HL-60/S4 treated with phorbol 12-myristate 13-acetate at 8.2 ng/mL for 4 days and 3 days (cell line): ENCODE data around the gene SCAPER.
"Not testable (repeated sequence)": the region's sequence is repeated elsewhere in the genome, so short reads cannot be mapped to it uniquely, and the experiment has no call there.

Source experiments
- in situ Hi-C: fragments of 300-500 bp; cut with MboI; formaldehyde crosslinking; loops from 2 replicates; pipeline ENCODE4 v1.15.0; 2022; ENCODE audit warnings: low sequenced_read_pairs

Gene SCAPER

DNA sequence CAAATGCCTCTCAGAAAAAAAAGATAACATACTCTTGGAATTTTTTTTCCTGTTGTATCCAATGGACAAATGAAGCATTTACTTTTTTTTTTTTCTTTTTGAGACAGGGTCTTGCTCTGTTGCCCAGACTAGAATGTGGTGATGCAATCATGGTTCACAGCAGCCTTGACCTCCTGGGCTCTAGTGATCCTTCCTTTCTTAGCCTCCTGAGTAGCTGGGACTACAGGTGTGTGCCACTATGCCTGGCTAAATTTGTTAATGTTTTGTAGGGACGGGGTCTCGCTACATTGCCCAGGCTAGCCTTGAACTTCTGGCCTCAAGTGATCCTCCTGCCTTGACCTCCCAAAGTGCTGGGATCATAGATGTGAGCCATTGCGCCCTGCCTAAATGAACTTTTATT lies 401.3 kb downstream of the SCAPER start:
- in situ Hi-C loops = no loop called here

DNA sequence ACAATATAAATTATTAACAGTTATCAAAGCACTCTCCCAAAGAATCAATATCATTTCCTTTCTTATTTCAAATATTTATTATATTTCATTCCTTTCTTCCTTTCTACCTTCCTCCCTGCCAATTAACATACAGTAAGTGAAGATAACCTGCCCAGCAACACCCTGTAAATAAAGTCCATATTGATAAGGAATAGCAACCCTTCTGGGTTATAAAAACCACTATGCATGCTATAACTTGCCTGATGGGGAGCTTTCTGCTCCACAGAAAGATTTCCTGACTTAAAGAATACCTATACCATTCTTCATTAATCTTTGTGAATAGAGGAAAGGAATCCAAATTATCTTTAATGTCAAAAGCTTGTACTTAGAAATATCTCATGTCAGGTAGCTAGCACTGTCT lies 402.0 kb downstream of the SCAPER start:
- in situ Hi-C loops = no loop called here

DNA sequence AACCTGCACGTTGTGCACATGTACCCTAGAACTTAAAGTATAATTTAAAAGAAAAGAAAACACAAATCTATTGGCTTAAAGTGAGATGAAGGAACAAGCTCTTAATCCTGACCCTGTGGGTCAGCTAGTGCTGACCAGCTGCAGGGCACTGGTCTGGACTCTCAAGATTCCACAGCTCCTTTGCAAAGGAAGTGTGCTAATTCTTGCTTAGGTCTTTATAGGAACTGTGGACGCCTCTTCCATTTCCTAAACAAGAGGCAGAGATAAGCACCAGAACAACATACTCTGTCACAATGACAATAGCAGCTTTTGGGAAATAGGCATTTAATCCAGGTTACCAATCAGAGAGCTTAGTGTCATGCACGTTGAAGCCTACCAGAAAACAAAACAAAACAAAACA lies 402.5 kb downstream of the SCAPER start:
- in situ Hi-C loops = no loop called here

DNA sequence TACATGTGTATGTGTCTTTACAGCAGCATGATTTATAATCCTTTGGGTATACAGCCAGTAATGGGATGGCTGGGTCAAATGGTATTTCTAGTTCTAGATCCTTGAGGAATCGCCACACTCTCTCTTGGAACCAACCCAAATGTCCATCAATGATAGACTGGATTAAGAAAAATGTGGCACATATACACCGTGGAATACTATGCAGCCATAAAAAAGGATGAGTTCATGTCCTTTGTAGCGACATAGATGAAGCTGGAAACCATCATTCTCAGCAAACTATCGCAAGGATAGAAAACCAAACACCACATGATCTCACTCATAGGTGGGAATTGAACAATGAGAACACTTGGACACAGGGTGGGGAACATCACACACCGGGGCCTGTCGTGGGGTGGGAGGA lies 403.0 kb downstream of the SCAPER start:
- in situ Hi-C loops = not testable (repeated sequence)

DNA sequence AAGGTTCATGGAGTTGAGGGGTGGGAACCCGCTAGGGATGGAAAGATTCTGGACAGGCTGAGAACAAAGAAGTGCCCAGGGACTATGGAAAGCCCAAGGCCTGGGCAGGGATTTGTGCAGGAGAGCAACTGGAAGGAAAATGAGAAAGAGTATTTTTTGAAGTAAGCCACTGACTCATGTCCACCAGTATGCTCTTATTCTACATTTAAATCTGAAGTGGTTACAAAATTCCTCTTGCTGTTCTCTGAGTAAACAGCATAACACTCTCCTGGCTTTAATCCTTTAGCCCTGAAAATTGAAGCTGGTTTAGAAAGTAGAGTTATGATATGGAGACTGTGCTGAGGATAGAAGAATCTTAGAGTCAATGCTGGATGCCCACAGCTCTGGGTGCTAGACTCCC lies 403.4 kb downstream of the SCAPER start:
- in situ Hi-C loops = no loop called here

DNA sequence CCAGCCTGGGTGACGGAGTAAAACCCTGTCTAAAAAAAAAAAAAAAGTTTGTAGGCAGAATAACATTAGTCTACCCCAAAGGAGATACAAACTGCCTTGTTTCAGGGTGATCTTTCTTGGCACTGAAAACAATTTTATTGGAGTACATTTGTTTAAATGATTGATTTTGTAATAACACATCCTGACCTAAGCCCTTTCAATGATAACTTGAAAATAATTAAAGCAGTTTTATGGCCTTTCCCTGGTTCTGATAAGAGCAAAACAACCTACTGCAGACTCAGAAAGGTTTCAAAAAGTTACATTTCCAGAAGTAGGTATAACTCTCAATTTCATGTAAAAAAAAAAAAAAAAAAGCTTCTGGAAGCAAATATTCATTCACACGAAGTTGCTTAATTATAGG lies 404.1 kb downstream of the SCAPER start:
- in situ Hi-C loops = no loop called here

DNA sequence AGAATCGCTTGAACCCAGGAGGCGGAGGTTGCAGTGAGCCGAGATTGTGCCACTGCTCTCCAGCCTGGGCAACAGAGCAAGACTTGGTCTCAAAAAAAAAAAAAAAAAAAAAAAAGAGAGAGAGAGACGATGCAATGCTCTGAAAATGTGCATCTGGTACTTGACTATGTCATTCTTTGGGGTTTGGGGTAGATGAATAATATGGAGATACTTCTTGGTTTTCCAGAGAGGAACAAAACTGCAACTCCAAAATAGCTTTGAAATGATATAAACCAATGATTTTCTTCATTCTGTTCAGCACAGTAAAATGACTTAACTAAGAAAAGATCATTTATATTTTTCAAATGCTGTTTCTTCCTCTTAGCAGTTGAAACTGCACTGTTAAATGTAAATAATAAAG lies 409.7 kb downstream of the SCAPER start:
- in situ Hi-C loops = no loop called here

DNA sequence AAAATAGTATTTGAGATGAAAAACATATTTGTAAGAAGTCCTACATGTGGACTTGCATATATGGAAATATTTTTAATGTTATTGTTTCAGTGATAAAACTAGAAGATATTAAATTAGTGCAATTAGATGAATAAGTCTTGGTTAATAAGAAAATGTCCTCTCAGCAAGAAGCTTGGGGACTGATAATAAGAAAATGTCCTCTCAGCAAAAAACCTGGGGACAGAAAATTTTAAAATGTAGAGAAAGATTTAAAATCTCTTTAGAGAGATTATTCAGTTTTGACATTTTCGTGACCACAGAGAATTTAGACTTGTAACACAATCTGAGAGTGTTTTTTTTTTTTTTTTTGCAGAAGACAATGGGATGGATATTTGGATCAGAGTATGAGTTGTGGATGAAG lies 412.6 kb downstream of the SCAPER start:
- in situ Hi-C loops = no loop called here

DNA sequence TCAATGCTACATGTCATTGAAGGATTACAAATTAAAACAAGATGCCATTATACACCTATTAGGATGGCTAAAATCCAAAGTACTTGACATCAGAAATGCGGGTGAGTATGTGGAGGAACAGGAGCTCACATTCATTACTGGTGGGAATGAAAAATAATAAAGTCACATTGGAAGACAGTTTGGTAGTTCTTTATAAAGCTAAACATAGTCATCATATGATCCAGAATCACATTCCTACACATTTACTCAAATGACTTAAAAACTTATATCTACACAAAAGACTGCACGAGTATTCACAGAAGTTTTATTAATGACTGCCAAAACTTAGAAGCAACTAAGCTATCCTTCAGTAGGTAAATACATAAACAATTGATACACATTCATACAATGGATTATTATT lies 421.4 kb downstream of the SCAPER start:
- in situ Hi-C loops = no loop called here

DNA sequence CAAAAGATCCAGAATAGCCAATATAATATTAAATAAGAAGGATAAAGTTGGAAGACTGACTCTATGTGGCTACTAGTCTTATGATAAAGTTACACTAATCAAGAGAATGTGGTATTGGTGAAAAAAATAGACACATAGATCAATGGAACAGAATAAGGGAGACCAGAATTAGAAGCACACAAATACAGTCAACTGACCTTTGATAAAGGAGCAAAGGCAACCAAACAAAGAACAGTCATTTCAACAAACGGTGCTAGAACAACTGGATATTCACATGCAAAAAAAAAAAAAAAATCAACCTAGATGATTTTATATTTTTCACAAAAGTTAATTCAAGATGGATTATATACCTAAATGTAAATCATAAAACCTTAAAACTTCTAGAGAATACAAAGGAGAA lies 422.1 kb downstream of the SCAPER start:
- in situ Hi-C loops = no loop called here

DNA sequence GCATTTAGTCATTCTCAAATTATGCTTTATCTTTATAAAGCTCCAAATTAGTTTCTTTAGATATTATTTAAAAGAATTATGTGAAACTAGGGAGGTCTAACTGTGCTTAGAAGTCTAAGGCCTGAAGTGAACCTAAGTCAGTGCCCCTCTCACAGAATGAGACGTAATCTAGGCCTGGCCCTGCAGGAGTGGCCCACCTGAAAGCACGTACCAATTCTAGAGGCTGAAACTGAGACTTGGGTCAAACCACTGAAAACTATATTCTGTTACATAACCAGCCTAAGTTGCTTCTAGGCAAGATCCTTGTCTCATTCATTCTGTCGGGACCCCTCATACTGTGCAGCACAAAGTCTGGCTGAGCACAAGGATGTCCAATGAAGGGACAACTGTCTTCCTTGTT lies 424.9 kb downstream of the SCAPER start:
- in situ Hi-C loops = no loop called here

DNA sequence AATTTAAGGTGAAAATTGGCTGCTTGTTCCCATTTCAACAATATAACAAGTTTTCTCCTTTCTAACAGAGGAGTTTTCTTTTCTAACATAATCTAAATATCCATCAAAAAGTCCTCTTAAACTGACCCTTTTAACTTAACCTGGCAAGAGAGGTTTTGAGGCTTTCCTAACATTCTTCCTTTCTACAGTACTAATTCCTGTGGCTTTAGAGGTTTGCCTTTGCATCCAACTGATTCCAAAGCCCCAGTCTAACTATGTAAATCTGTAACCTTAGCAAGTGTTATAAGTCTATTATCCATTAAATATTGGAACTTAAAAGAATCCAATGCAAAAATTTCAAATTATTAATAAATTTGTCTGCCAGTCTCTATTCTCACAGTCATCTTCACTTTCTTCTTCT lies 434.4 kb downstream of the SCAPER start:
- in situ Hi-C loops = no loop called here

DNA sequence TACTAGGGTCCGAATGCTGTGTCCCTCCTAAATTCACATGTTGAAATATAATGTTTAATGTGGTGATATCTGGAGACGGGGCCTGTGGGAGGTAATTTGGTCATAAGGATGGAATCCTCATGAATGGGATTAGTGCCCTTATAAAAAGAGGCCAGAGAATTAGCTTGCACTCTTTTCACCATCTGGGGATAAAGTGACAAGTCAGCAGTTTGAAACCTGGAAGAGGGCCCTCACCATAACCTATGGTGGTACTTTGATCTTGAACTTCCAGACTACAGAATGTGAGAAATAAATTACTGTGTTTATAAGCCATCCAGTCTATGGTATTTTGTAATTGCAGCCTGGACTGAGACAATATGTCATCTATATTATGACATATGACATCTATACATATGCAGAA lies 436.4 kb downstream of the SCAPER start:
- in situ Hi-C loops = no loop called here

DNA sequence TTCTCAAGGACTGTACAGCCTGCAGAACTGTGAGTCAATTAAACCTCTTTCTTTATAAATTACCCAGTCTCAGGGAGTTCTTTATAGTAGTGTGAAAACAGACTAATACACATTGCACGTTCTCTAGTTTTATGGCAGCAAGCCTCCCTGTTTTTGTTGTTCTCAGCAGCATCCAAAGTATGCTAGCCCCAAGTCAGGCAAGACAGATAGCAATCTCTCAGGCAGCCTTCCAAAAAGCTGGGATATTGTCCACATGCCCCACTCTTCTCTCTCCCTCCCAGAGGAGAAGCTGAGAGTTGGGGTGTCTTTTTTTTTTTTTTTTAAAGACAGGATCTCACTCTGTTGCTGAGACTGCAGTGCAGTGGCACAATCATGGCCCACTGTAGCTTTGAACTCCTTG lies 438.0 kb downstream of the SCAPER start:
- in situ Hi-C loops = no loop called here

DNA sequence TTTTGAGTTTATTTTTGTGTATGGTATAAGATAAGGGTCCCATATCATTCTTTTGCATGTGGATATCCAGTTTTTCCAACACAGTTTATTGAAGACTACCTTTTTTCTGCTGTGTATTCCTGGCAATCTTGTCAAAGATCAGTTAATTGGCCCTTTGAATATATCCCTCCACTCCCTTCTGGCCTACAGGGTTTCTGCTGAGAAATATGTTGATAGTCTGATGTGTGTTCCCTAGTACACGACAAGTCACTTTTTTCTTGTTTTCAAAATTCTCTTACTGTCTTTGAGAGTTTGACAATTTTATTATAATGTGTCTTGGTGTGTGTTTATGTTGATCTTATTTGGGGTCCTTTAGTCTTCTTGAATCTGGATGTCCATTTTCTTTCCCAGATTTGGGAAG lies 439.4 kb downstream of the SCAPER start:
- in situ Hi-C loops = no loop called here

DNA sequence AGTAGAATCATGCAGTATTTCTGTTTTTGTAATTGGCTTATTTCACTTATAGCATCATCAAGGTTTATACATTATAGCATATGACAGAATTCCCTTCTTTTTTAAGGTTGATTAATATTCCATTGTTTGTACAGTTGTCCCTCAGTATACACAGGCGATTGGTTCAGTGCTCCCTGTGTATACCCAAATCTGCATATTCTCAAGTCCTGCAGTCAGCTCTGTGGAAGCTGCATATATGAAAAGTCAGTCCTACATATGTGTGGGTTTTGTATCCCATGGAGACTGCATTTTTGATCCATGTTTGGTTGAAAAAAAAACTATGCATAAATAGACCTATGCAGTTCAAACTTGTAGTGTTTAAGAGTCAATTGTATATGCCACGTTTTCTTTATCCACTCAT lies 440.9 kb downstream of the SCAPER start:
- in situ Hi-C loops = no loop called here

DNA sequence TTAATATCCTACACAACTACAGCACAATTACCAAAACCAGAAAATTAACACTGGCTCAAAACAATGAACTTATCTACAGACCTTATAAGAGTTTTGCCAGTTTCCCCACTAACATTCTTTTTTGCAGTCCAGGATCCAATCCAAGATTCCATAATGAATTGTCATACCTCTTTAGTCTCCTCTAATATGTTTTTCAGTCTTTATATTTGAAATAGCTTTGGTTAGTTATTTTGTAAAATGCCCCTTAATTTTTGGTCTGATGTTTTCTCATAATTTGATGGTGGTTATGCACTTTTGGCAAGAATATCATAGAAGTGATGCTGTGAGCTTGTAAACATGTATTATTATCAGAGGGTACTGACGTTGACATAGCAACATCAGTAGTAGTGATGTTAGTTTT lies 444.3 kb downstream of the SCAPER start:
- in situ Hi-C loops = no loop called here

DNA sequence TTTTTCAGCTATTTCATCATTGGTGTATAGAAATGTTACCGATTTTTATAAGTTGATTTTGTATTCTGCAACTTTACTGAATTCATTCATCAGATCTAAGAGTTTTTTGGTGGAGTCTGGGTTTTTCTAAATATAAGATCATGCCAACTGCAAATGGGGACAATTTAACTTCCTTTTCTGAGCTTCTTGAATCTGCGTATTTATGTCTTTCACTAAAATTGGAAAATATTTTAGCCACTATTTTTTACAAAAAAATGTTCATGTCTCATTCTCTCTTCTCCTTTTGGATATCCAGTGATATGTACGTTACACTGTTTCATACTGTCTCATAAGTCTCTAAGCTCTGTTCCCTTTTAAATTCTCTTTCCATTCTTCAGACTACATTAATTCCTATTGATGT lies 444.8 kb downstream of the SCAPER start:
- in situ Hi-C loops = no loop called here

DNA sequence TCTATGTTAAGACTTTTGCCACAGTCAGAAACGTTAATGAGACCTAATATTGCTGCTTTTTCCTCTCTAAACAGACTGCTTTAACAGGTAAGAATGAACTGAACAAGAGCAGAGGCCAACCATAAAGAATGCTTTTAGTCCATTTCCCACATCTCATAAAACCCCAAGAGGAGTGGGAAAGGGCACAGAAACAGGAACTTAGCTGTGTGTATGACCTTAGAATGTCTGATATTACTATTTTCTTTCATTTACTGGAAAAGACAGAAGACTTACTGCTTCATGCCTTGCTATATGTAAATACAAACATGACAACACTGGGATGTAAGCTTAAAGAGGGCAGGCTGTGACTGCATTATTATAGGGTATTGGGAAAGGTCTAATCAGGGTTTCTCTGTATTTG lies 453.6 kb downstream of the SCAPER start:
- in situ Hi-C loops = no loop called here

DNA sequence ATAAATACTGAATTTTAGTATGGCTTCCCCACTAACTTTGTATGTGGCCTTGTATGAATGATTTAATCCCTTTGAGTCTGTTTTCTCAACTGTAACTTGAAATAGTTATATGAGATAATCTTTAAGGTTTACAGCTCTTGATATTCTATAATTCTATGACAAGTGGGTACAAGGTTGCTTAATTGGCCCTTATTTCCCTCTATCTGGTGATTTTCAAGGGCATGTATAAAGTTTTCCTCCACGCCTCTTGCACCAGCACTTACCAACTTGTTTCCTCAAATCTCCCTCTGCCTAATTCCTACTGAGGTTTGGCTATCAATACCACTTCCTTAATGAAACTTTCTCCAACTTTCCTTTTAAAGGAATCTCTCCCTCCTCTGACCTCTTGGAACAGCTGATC lies 455.7 kb downstream of the SCAPER start:
- in situ Hi-C loops = no loop called here

DNA sequence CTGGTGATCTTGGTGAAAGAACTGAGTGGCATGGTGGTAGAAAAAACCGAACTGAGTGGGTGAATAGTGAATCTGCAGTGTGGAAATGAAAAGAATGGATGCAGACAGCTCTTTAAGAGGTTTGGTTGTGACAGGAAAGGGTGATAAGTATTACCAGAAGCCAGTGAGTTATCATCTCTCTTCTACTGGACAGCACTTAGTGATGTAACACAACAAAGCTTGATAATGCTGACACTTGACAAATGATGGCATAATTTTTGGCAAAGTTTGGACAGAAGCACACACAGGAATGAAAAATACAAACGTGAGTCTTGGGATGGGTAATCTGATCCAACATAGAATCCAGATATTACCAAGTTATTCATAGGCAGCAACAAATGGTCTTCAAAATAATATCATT lies 456.4 kb downstream of the SCAPER start:
- in situ Hi-C loops = no loop called here

DNA sequence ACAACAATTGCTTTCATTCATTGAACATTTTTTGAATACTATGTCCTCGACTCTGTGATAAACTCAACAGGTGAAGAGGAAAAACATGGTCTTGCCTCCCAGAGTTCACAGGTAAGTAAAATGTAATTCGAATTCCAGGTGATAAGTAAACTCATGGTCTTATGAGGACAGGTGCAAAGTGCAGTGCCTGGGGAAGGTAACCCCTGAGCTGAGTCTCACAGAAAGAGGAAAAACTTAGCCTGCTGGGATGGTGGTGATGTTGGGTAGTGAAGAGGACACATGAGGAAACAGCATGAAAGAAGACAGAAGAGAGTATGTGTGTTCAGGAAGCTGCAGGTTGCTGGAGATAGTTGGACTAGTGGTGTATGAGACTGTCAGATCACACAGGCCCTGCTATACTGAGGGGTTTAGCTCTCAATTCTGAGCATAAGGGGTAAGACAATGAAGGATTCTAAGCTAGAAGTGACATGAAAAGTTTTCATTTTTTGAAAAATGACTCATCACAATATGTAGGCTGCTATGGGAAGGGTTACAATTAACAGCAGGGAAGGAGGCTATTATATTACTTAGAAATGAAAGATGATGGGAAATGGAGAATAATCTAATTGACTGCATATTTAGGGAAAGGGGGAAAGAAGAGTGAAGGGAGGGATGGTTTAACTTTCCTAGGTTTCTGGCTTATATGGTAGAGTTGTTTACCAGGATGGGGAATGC lies 457.3 kb downstream of the SCAPER start:
- in situ Hi-C loops = no loop called here

DNA sequence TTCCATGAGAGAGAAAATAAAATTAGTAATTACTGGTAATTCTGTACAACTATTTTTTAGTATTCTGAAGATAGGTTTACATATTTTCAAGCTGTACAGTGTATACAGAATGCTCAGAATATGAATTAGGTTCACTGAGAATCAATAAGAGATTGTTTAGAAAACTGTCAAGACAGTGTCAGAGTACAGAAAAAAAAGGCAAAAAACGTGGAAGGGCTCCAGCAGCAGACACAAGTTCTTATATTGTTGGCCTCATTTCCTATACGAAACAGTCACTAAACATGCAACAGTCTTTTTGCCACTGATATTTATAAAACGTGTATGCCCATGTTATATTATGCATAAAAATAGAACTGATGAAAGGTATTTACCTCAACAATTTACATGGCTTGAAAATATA lies 464.7 kb downstream of the SCAPER start:
- in situ Hi-C loops = no loop called here
